Adrenal gland (tissue), 12 donors: Measurements from ENCODE around the gene C14orf93. TPM values are rescaled to one million over a fixed set of nuclear protein-coding genes. Genes with fewer than 3 reads are reported as not detected.
"Not testable (repeated sequence)": the region's sequence is repeated elsewhere in the genome, so short reads cannot be mapped to it uniquely, and the experiment has no call there.

Experiments
- DNase-seq, 7 donors: peaks; one replicate each; pipeline ENCODE4 v3.0.0-alpha.2; 2019 to 2020
- H3K27ac ChIP-seq, 5 donors: fragments of 200-600 bp; sonication (generic) in 4 of 5; 1 replicate in 3 of 5; 2 replicates in 2 of 5; pipeline versions ENCODE4 v1.5.1 to v1.8.0; 2016 to 2020; ENCODE audit warnings: mild to moderate bottlenecking in 1 of 5
- H3K27me3 ChIP-seq: fragments of 200-600 bp; 2 replicates; pipeline ENCODE4 v1.8.0; 2021
- H3K36me3 ChIP-seq, 2 donors: fragments of 200-600 bp; replicated peaks in 1 of 2; 1 replicate in 1 of 2; 2 replicates in 1 of 2; pipeline versions ENCODE4 v1.5.1 to v1.8.0; 2018 to 2022
- H3K4me1 ChIP-seq, 2 donors: fragments of 200-600 bp; replicated peaks in 1 of 2; 1 replicate in 1 of 2; 2 replicates in 1 of 2; pipeline versions ENCODE4 v1.5.1 to v1.8.0; 2018 to 2021
- H3K4me3 ChIP-seq, 4 donors: fragments of 200-600 bp; sonication (generic) in 3 of 4; one replicate each; pipeline ENCODE4 v1.5.1; 2016 to 2018
- H3K9me3 ChIP-seq, 3 donors: fragments of 200-600 bp; sonication (generic) in 1 of 3; replicated peaks in 1 of 3; 1 replicate in 2 of 3; 2 replicates in 1 of 3; pipeline versions ENCODE4 v1.5.1 to v1.8.0; 2016 to 2021
- CTCF ChIP-seq, 6 experiments: fragments of 450-650 bp in 4 of 6; fragments of 200-600 bp in 2 of 6; sonication (generic) in 1 of 6; IDR thresholded peaks; 1 replicate in 5 of 6; 2 replicates in 1 of 6; pipeline versions ENCODE4 v1.5.1 to v1.8.0; 2016 to 2021; ENCODE audit warnings: antibody characterized with exemption in 6 of 6, mild to moderate bottlenecking in 2 of 6, moderate library complexity in 1 of 6
- POLR2A ChIP-seq, 2 donors: fragments of 450-650 bp; IDR thresholded peaks; one replicate each; pipeline ENCODE4 v1.6.1; 2017; ENCODE audit warnings: antibody characterized with exemption in 2 of 2, mild to moderate bottlenecking in 2 of 2, moderate library complexity in 1 of 2
- WGBS, 4 donors: extraction: QIAGEN DNeasy Blood & Tissue Kit in 2 of 4; methylation state at CpG; one replicate each; pipeline versions ENCODE4 v1.1.5 to v1.1.7; 2013 to 2017; 5-methylcytosine and 5-hydroxymethylcytosine counted together
- intact Hi-C, 2 donors: fragments of 100-400 bp; cut with DNase I; formaldehyde crosslinking; loops; one replicate each; pipeline versions ENCODE4 v1.14.1 to v1.15.0; 2022 to 2023
- polyA plus RNA-seq, 3 donors: library from polyadenylated mRNA; stranded (reverse); fragments of 200-250 nt in 2 of 3; fragments of 350-450 nt in 1 of 3; fragmentation: Illumina TruSeq in 1 of 3; extraction: RNeasy Lipid Tissue Mini Kit (QIAGEN cat#74804) in 1 of 3; gene quantifications; one replicate each; pipeline ENCODE4 v1.2.3, GENCODE V29; 2013 to 2014
- total RNA-seq, 9 donors: library from RNA; depleted of rRNA in 4 of 9; stranded (reverse); fragments of >200 nt in 4 of 9; fragments of 120-200 nt in 1 of 9; fragmentation: NEBNext Ultra II Directional in 1 of 9; extraction: Animal tissue kit (Norgen Biotek cat#: 25700) in 1 of 9; gene quantifications; one replicate each; pipeline versions ENCODE4 v1.1.0 to v1.2.4, GENCODE V29; 2013 to 2023
- donor health status: healthy with polysubstance abuse.
- donor health status: Bipolar disorder and iron deficiency.
- donor health status: DM: yes; HTN: yes; CAD: no.
- donor health status: DM: no; HTN: no; CAD: no.
- donor health status: DM: no; HTN: no; CAD: no.
- donor health status: DM: yes; HTN: yes; CAD: no.

Gene C14orf93
- total and polyA plus RNA-seq, 12 donors, result 2.9 to 12.5 (median 7.8) TPM

- H3K4me3 ChIP-seq, result no peak overlapping the region
- intact Hi-C loops, result no loop called here
- no peak overlapping the region for H3K27ac ChIP-seq
- no peaks in the 10 kb centered on the region for H3K36me3 ChIP-seq
- no peaks in the 10 kb centered on the region for H3K9me3 ChIP-seq
- H3K27me3 ChIP-seq, result no peaks in the 10 kb centered on the region
- H3K4me1 ChIP-seq, result no peaks in the 10 kb centered on the region
- TF ChIP-seq POLR2A (IDR thresholded peaks at IDR 0.05) (no peak), CTCF (IDR thresholded peaks at IDR 0.05) (no peak)
- no peak for DNase-seq
Observed at GRCh38 chr14:23018107-23018506, 8.2 kb upstream of the C14orf93 start.

GRCh38 chr14:23017091-23017490 is 7.1 kb upstream of the C14orf93 start:
- intact Hi-C loops, result no loop called here

GRCh38 chr14:23015618-23016017 is 5.7 kb upstream of the C14orf93 start:
- H3K27ac ChIP-seq, result no peak overlapping the region
- H3K9me3 ChIP-seq, result no peaks in the 10 kb centered on the region
- intact Hi-C loops, result no loop called here
- no peak overlapping the region for H3K4me3 ChIP-seq
- no peaks in the 10 kb centered on the region for H3K36me3 ChIP-seq
- no peak for DNase-seq
- no peaks in the 10 kb centered on the region for H3K4me1 ChIP-seq
- TF ChIP-seq POLR2A (IDR thresholded peaks at IDR 0.05) (no peak), CTCF (IDR thresholded peaks at IDR 0.05) (no peak)
- H3K27me3 ChIP-seq, result no peaks in the 10 kb centered on the region
- WGBS, 4 donors, result 76 to 94% (median 78%) methylated on average over 4 of the region's 4 CpGs

More at GRCh38 chr14:23017091-23017490, 7.1 kb upstream of the C14orf93 start:
- TF ChIP-seq POLR2A (IDR thresholded peaks at IDR 0.05), result no peak
- TF ChIP-seq CTCF (IDR thresholded peaks at IDR 0.05), result no peak
- H3K27ac ChIP-seq, result no peak overlapping the region
- no peaks in the 10 kb centered on the region for H3K27me3 ChIP-seq
- no peaks in the 10 kb centered on the region for H3K36me3 ChIP-seq
- no peaks in the 10 kb centered on the region for H3K9me3 ChIP-seq
- no peaks in the 10 kb centered on the region for H3K4me1 ChIP-seq
- no peak overlapping the region for H3K4me3 ChIP-seq
- 83 to 90% (median 87%) methylated on average over 5 of the region's 5 CpGs for WGBS, 4 donors
- no peak for DNase-seq

- H3K36me3 ChIP-seq, intact Hi-C loops, H3K4me3 ChIP-seq, DNase-seq, H3K9me3 ChIP-seq, H3K4me1 ChIP-seq, H3K27me3 ChIP-seq, H3K27ac ChIP-seq: not testable (repeated sequence)
- WGBS, 4 donors, result 88 to 93% (median 91%) methylated on average over 5 of the region's 5 CpGs
Observed at GRCh38 chr14:23013749-23014054, 3.8 kb upstream of the C14orf93 start.

- Histone ChIP-seq H3K4me1 (peaks cover 0 to 5% of the 10 kb centered on the region in 2 donors), H3K27me3 (no peaks in the 10 kb centered on the region), H3K9me3 (no peaks in the 10 kb centered on the region), H3K36me3 (no peaks in the 10 kb centered on the region), H3K27ac (no peak overlapping the region), H3K4me3 (no peak overlapping the region)
- intact Hi-C loops, result no loop called here
- no peak for TF ChIP-seq POLR2A (IDR thresholded peaks at IDR 0.05)
- no peak for TF ChIP-seq CTCF (IDR thresholded peaks at IDR 0.05)
- peak in 1 of 7 donors; percentile 63 for DNase-seq
- WGBS, 4 donors, result 68 to 82% (median 73%) methylated on average over 6 of the region's 6 CpGs
Observed at GRCh38 chr14:23013054-23013748, 3.3 kb upstream of the C14orf93 start.
